ENCODE measurements around the gene TNK2.

The TNK2 gene

GRCh38 chr3:195895861-195896360 is 12.4 kb downstream of the TNK2 start:
- peak overlapping the region; percentile 65 for H2BK120ac ChIP-seq (ENCODE audit: low read depth, low read length)
- peak overlapping the region; percentile 86 for H4K8ac ChIP-seq (ENCODE audit: low read length)
- H2BK12ac ChIP-seq (ENCODE audit: low read length in 2 of 2) = peak overlapping the region; percentile 7 to 35
- H2BK15ac ChIP-seq (ENCODE audit: low read depth, poor library complexity, severe bottlenecking) = peak overlapping the region; percentile 89
- H3K9ac ChIP-seq (ENCODE audit: low read length) = peak overlapping the region; percentile 85
- peak overlapping the region; percentile 73 to 85 for H3K18ac ChIP-seq (ENCODE audit: low read depth in 1 of 2, low read length in 2 of 2)
- peak overlapping the region; percentile 75 to 98 for H3K4ac ChIP-seq (ENCODE audit: low read depth in 1 of 2, low read length in 2 of 2)
- H2AK5ac ChIP-seq (ENCODE audit: low read length, severe bottlenecking) = no peak overlapping the region
- peak overlapping the region; percentile 5 to 31 for H3K14ac ChIP-seq (ENCODE audit: low read length in 2 of 2)
- H3K4me3 ChIP-seq (ENCODE audit: insufficient read depth in 1 of 2, low read depth in 1 of 2, low read length in 2 of 2) = peak overlapping the region; percentile 71 to 82
- peaks cover 45% of the 10 kb centered on the region for H3K79me1 ChIP-seq (replicated peaks; ENCODE audit: low read length, poor library complexity, severe bottlenecking)
- no peaks in the 10 kb centered on the region for H3K27me3 ChIP-seq (ENCODE audit: control insufficient read depth in 1 of 2, insufficient read depth in 1 of 2, low read length in 2 of 2)
- H3K27ac ChIP-seq (ENCODE audit: low read length, poor library complexity, severe bottlenecking) = peak overlapping the region; percentile 48
- peaks cover 59% of the 10 kb centered on the region for H3K4me1 ChIP-seq (ENCODE audit: control insufficient read depth, insufficient read depth, low read depth, low read length)
- no peaks in the 10 kb centered on the region for H3K9me3 ChIP-seq (ENCODE audit: control insufficient read depth, low read length)
- peak; percentile 39 for DNase-seq
- peak overlapping the region; percentile 71 for H4K91ac ChIP-seq (ENCODE audit: low read length)
- no peak overlapping the region for H3K23ac ChIP-seq (ENCODE audit: low read length in 2 of 2)
- peaks cover 0 to 7% of the 10 kb centered on the region in 2 experiments for H3K36me3 ChIP-seq (ENCODE audit: control insufficient read depth in 1 of 2, insufficient read depth in 2 of 2, low read depth in 1 of 2, low read length in 2 of 2)
- WGBS = under 1% methylated on average over 39 of the region's 47 CpGs
- H3K4me2 ChIP-seq (ENCODE audit: low read length, poor library complexity, severe bottlenecking) = peak overlapping the region; percentile 83
- peak overlapping the region; percentile 29 for H2AFZ ChIP-seq (ENCODE audit: low read depth, low read length)
- H2BK5ac ChIP-seq (ENCODE audit: low read depth, low read length, poor library complexity, severe bottlenecking) = peak overlapping the region; percentile 33

- under 1% methylated on average over 50 of the region's 56 CpGs for WGBS
- peak; percentile 68 for DNase-seq
- H2BK5ac ChIP-seq (ENCODE audit: low read depth, low read length, poor library complexity, severe bottlenecking) = peak overlapping the region; percentile 11
These were observed 13.1 kb downstream of the TNK2 start for GRCh38 chr3:195895078-195895860.

DNA sequence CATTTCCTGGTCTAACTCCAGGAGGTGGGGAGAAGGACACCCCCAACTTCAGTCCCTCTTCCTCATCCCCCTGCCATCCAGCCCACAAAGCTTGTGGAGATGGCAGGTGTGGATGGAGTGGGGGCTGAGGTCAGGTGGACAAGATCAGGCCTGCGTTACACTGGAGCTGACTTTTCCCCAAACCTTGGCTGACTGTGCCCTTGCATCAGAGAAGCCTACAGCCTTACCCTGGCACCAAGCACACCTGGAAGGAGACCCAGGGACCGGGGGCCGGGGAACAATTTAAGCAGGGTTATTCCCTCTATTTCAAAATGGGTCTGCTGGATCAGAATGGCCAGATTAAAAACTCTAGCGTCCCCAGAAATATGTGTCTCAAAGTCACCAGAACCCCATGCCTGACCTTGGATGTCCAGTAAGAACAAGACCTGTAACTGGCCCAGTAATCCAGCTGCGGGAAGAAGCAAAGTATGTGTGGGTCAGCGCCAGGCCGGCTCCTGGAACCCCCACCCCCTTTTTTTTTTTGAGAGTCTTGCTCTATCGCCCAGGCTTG is 14.4 kb downstream of the TNK2 start:
- no peak for DNase-seq
- H3K9ac ChIP-seq (ENCODE audit: low read length) = peak overlapping the region; percentile 85
- H2AK5ac ChIP-seq (ENCODE audit: low read length, severe bottlenecking) = no peak overlapping the region
- H2BK15ac ChIP-seq (ENCODE audit: low read depth, poor library complexity, severe bottlenecking) = no peak overlapping the region
- no peaks in the 10 kb centered on the region for H3K9me3 ChIP-seq (ENCODE audit: control insufficient read depth, low read length)
- peaks cover 55% of the 10 kb centered on the region for H3K4me1 ChIP-seq (ENCODE audit: control insufficient read depth, insufficient read depth, low read depth, low read length)
- peaks cover 0 to 12% of the 10 kb centered on the region in 2 experiments for H3K36me3 ChIP-seq (ENCODE audit: control insufficient read depth in 1 of 2, insufficient read depth in 2 of 2, low read depth in 1 of 2, low read length in 2 of 2)
- peak overlapping the region in 1 of 2 experiments; percentile 13 for H3K4ac ChIP-seq (ENCODE audit: low read depth in 1 of 2, low read length in 2 of 2)
- no peak overlapping the region for H4K8ac ChIP-seq (ENCODE audit: low read length)
- H2BK120ac ChIP-seq (ENCODE audit: low read depth, low read length) = no peak overlapping the region
- WGBS = 96% methylated on average over 8 of the region's 8 CpGs
- H3K14ac ChIP-seq (ENCODE audit: low read length in 2 of 2) = no peak overlapping the region
- H3K4me3 ChIP-seq (ENCODE audit: insufficient read depth in 1 of 2, low read depth in 1 of 2, low read length in 2 of 2) = no peak overlapping the region
- H3K27ac ChIP-seq (ENCODE audit: low read length, poor library complexity, severe bottlenecking) = no peak overlapping the region
- no peak overlapping the region for H4K91ac ChIP-seq (ENCODE audit: low read length)
- H3K4me2 ChIP-seq (ENCODE audit: low read length, poor library complexity, severe bottlenecking) = peak overlapping the region; percentile 83
- H3K23ac ChIP-seq (ENCODE audit: low read length in 2 of 2) = no peak overlapping the region
- no peak overlapping the region for H2AFZ ChIP-seq (ENCODE audit: low read depth, low read length)
- no peak overlapping the region for H2BK5ac ChIP-seq (ENCODE audit: low read depth, low read length, poor library complexity, severe bottlenecking)
- H3K18ac ChIP-seq (ENCODE audit: low read depth in 1 of 2, low read length in 2 of 2) = no peak overlapping the region
- H3K79me1 ChIP-seq (replicated peaks; ENCODE audit: low read length, poor library complexity, severe bottlenecking) = peaks cover 43% of the 10 kb centered on the region
- no peaks in the 10 kb centered on the region for H3K27me3 ChIP-seq (ENCODE audit: control insufficient read depth in 1 of 2, insufficient read depth in 1 of 2, low read length in 2 of 2)
- peak overlapping the region in 1 of 2 experiments; percentile 1 for H2BK12ac ChIP-seq (ENCODE audit: low read length in 2 of 2)

More at GRCh38 chr3:195895078-195895860, 13.1 kb downstream of the TNK2 start:
- peak overlapping the region; percentile 71 to 82 for H3K4me3 ChIP-seq (ENCODE audit: insufficient read depth in 1 of 2, low read depth in 1 of 2, low read length in 2 of 2)
- peak overlapping the region; percentile 5 to 51 for H3K14ac ChIP-seq (ENCODE audit: low read length in 2 of 2)
- peak overlapping the region; percentile 73 to 83 for H3K18ac ChIP-seq (ENCODE audit: low read depth in 1 of 2, low read length in 2 of 2)
- no peaks in the 10 kb centered on the region for H3K9me3 ChIP-seq (ENCODE audit: control insufficient read depth, low read length)
- H3K36me3 ChIP-seq (ENCODE audit: control insufficient read depth in 1 of 2, insufficient read depth in 2 of 2, low read depth in 1 of 2, low read length in 2 of 2) = peaks cover 0 to 7% of the 10 kb centered on the region in 2 experiments
- H3K4ac ChIP-seq (ENCODE audit: low read depth in 1 of 2, low read length in 2 of 2) = peak overlapping the region; percentile 74 to 94
- peak overlapping the region; percentile 65 for H2BK120ac ChIP-seq (ENCODE audit: low read depth, low read length)
- H2AFZ ChIP-seq (ENCODE audit: low read depth, low read length) = peak overlapping the region; percentile 16
- no peaks in the 10 kb centered on the region for H3K27me3 ChIP-seq (ENCODE audit: control insufficient read depth in 1 of 2, insufficient read depth in 1 of 2, low read length in 2 of 2)
- H4K91ac ChIP-seq (ENCODE audit: low read length) = peak overlapping the region; percentile 30
- H3K4me2 ChIP-seq (ENCODE audit: low read length, poor library complexity, severe bottlenecking) = peak overlapping the region; percentile 83
- peak overlapping the region; percentile 24 for H3K27ac ChIP-seq (ENCODE audit: low read length, poor library complexity, severe bottlenecking)
- H2BK15ac ChIP-seq (ENCODE audit: low read depth, poor library complexity, severe bottlenecking) = peak overlapping the region; percentile 89
- peak overlapping the region; percentile 81 for H4K8ac ChIP-seq (ENCODE audit: low read length)
- H2BK12ac ChIP-seq (ENCODE audit: low read length in 2 of 2) = no peak overlapping the region
- peak overlapping the region; percentile 85 for H3K9ac ChIP-seq (ENCODE audit: low read length)
- peak overlapping the region; percentile 11 to 57 for H3K23ac ChIP-seq (ENCODE audit: low read length in 2 of 2)
- H3K4me1 ChIP-seq (ENCODE audit: control insufficient read depth, insufficient read depth, low read depth, low read length) = peaks cover 52% of the 10 kb centered on the region
- H2AK5ac ChIP-seq (ENCODE audit: low read length, severe bottlenecking) = no peak overlapping the region
- peaks cover 38% of the 10 kb centered on the region for H3K79me1 ChIP-seq (replicated peaks; ENCODE audit: low read length, poor library complexity, severe bottlenecking)

- Histone ChIP-seq H3K79me1 (replicated peaks; ENCODE audit: low read length, poor library complexity, severe bottlenecking) (peaks cover 47% of the 10 kb centered on the region), H4K8ac (ENCODE audit: low read length) (no peak overlapping the region), H3K9me3 (ENCODE audit: control insufficient read depth, low read length) (no peaks in the 10 kb centered on the region), H3K23ac (ENCODE audit: low read length in 2 of 2) (no peak overlapping the region), H2BK5ac (ENCODE audit: low read depth, low read length, poor library complexity, severe bottlenecking) (no peak overlapping the region), H3K27ac (ENCODE audit: low read length, poor library complexity, severe bottlenecking) (no peak overlapping the region), H3K14ac (ENCODE audit: low read length in 2 of 2) (no peak overlapping the region), H3K4ac (ENCODE audit: low read depth in 1 of 2, low read length in 2 of 2) (peak overlapping the region in 1 of 2 experiments; percentile 37), H2BK12ac (ENCODE audit: low read length in 2 of 2) (peak overlapping the region in 1 of 2 experiments; percentile 70), H3K18ac (ENCODE audit: low read depth in 1 of 2, low read length in 2 of 2) (no peak overlapping the region), H2BK15ac (ENCODE audit: low read depth, poor library complexity, severe bottlenecking) (peak overlapping the region; percentile 87), H3K4me1 (ENCODE audit: control insufficient read depth, insufficient read depth, low read depth, low read length) (peaks cover 55% of the 10 kb centered on the region), H2BK120ac (ENCODE audit: low read depth, low read length) (peak overlapping the region; percentile 54), H3K27me3 (ENCODE audit: control insufficient read depth in 1 of 2, insufficient read depth in 1 of 2, low read length in 2 of 2) (no peaks in the 10 kb centered on the region), H3K4me3 (ENCODE audit: insufficient read depth in 1 of 2, low read depth in 1 of 2, low read length in 2 of 2) (no peak overlapping the region), H3K36me3 (ENCODE audit: control insufficient read depth in 1 of 2, insufficient read depth in 2 of 2, low read depth in 1 of 2, low read length in 2 of 2) (peaks cover 0 to 14% of the 10 kb centered on the region in 2 experiments), H2AK5ac (ENCODE audit: low read length, severe bottlenecking) (peak overlapping the region; percentile 53), H3K4me2 (ENCODE audit: low read length, poor library complexity, severe bottlenecking) (no peak overlapping the region), H3K9ac (ENCODE audit: low read length) (peak overlapping the region; percentile 57), H2AFZ (ENCODE audit: low read depth, low read length) (no peak overlapping the region), H4K91ac (ENCODE audit: low read length) (peak overlapping the region; percentile 10)
- WGBS = 88% methylated on average over 4 of the region's 4 CpGs
- DNase-seq = no peak
These were observed 14.8 kb downstream of the TNK2 start for GRCh38 chr3:195893516-195893915.
